ENCODE measurements around the gene SH3GL3. TPM values are rescaled to one million over a fixed set of nuclear protein-coding genes. Genes with fewer than 3 reads are reported as not detected.

SH3GL3 gene
- total RNA-seq, 1 donor from 2014 or later = not detected

DNA sequence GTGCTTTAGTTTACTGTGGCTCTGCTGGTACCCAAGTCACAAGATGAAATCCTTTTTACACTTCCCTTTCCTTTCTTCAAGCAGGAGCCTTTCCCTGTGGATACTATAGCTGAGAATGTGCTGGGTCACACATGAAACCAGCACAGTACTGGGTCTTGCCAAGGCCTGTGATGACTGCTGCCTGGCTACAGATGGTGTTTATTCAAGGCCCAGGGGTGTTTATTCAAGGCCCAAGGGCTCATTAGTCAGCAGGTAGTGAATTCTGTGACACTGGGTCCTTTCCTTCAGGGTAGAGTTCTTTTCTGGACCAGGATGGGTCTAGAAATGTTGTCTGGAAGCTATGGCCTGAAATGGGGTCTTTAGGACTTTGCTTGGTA is 99.4 kb downstream of the SH3GL3 start:
- H3K27me3 Mint-ChIP-seq (ENCODE audit: low read depth) = peaks cover 27% of the 10 kb centered on the region
- H3K36me3 Mint-ChIP-seq (ENCODE audit: low read depth) = peaks cover 3% of the 10 kb centered on the region
- H3K4me3 Mint-ChIP-seq (ENCODE audit: unreplicated experiment) = no peak overlapping the region
- DNase-seq (ENCODE audit: low spot score) = no peak
- TF ChIP-seq, protein P1, sequence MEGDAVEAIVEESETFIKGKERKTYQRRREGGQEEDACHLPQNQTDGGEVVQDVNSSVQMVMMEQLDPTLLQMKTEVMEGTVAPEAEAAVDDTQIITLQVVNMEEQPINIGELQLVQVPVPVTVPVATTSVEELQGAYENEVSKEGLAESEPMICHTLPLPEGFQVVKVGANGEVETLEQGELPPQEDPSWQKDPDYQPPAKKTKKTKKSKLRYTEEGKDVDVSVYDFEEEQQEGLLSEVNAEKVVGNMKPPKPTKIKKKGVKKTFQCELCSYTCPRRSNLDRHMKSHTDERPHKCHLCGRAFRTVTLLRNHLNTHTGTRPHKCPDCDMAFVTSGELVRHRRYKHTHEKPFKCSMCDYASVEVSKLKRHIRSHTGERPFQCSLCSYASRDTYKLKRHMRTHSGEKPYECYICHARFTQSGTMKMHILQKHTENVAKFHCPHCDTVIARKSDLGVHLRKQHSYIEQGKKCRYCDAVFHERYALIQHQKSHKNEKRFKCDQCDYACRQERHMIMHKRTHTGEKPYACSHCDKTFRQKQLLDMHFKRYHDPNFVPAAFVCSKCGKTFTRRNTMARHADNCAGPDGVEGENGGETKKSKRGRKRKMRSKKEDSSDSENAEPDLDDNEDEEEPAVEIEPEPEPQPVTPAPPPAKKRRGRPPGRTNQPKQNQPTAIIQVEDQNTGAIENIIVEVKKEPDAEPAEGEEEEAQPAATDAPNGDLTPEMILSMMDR (IDR thresholded peaks at IDR 0.05) = no peak
- no peak overlapping the region for H3K27ac Mint-ChIP-seq (ENCODE audit: unreplicated experiment)
- H3K4me1 Mint-ChIP-seq (ENCODE audit: low read depth) = no peaks in the 10 kb centered on the region
- H3K9me3 Mint-ChIP-seq (ENCODE audit: low read depth) = peaks cover 30% of the 10 kb centered on the region

DNA sequence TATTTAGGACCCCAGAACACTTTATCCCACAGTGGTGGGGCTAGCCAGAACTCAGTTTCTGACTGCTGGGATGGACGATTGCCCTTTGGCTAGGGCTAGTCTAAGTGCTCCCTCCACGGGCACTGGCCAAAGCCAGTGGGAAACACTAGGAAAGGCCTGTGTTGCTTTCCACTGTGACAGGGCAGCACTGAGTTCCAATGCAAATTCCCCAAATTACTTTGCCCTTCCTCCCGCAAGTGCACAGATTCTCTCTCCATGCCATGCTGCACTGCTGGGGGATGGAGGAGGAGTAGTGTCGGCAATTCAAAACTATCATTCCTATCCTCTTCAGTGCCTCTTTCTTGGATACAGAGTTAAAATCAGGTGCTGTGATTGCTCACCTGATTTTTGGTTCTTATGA is 100.0 kb downstream of the SH3GL3 start:
- no peak for DNase-seq (ENCODE audit: low spot score)
- peaks cover 28% of the 10 kb centered on the region for H3K9me3 Mint-ChIP-seq (ENCODE audit: low read depth)
- peaks cover 30% of the 10 kb centered on the region for H3K27me3 Mint-ChIP-seq (ENCODE audit: low read depth)
- no peak overlapping the region for H3K4me3 Mint-ChIP-seq (ENCODE audit: unreplicated experiment)
- TF ChIP-seq, protein P1 (IDR thresholded peaks at IDR 0.05) = no peak
- H3K4me1 Mint-ChIP-seq (ENCODE audit: low read depth) = no peaks in the 10 kb centered on the region
- no peak overlapping the region for H3K27ac Mint-ChIP-seq (ENCODE audit: unreplicated experiment)
- peaks cover 3% of the 10 kb centered on the region for H3K36me3 Mint-ChIP-seq (ENCODE audit: low read depth)

DNA sequence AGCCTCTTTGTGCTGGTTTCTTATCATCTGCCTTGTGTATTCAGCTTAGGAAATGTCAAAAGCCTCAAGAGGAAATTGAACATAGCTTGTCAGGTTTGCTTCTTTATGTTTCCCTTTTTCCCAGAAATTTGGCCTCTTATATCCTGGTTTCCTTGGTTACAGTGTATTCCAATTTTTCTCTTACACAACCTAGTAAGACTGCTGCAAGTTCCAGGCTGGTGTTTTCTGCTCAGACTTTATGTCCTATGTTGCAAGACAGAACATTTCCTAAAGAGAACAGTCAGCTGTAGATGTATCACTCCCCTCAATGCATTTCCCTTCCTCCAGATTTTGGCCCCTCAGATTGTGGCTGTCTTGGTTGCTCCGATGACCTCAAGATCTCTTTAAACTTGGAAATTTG is 102.5 kb downstream of the SH3GL3 start:
- H3K4me1 Mint-ChIP-seq (ENCODE audit: low read depth) = no peaks in the 10 kb centered on the region
- TF ChIP-seq, protein P1 (IDR thresholded peaks at IDR 0.05) = no peak
- no peak overlapping the region for H3K27ac Mint-ChIP-seq (ENCODE audit: unreplicated experiment)
- no peak for DNase-seq (ENCODE audit: low spot score)
- H3K4me3 Mint-ChIP-seq (ENCODE audit: unreplicated experiment) = no peak overlapping the region
- H3K27me3 Mint-ChIP-seq (ENCODE audit: low read depth) = peaks cover 32% of the 10 kb centered on the region
- H3K9me3 Mint-ChIP-seq (ENCODE audit: low read depth) = peaks cover 9% of the 10 kb centered on the region
- H3K36me3 Mint-ChIP-seq (ENCODE audit: low read depth) = no peaks in the 10 kb centered on the region

DNA sequence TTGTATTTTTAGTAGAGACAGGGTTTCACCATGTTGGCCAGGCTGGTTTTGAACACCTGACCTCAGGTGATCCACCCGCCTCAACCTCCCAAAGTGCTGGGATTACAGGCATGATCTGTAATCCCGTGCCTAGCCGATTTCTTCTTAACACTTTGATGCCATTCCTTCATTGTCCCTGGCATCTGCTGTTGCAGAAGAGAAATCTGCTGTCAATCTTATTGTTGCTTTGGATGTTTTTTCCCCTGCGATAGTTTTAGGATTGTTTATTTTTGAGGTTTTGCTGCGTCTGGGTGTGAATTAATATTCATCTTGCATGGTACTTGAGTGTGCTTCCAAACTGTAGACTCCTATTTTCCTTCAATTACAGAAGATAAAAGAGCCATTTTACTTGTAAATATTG is 107.4 kb downstream of the SH3GL3 start:
- Mint-ChIP-seq H3K36me3 (ENCODE audit: low read depth) (no peaks in the 10 kb centered on the region), H3K9me3 (ENCODE audit: low read depth) (peaks cover 7% of the 10 kb centered on the region), H3K27ac (ENCODE audit: unreplicated experiment) (no peak overlapping the region), H3K4me3 (ENCODE audit: unreplicated experiment) (no peak overlapping the region), H3K27me3 (ENCODE audit: low read depth) (peaks cover 39% of the 10 kb centered on the region), H3K4me1 (ENCODE audit: low read depth) (no peaks in the 10 kb centered on the region)
- DNase-seq (ENCODE audit: low spot score) = no peak
- TF ChIP-seq, protein P1 (IDR thresholded peaks at IDR 0.05) = no peak

DNA sequence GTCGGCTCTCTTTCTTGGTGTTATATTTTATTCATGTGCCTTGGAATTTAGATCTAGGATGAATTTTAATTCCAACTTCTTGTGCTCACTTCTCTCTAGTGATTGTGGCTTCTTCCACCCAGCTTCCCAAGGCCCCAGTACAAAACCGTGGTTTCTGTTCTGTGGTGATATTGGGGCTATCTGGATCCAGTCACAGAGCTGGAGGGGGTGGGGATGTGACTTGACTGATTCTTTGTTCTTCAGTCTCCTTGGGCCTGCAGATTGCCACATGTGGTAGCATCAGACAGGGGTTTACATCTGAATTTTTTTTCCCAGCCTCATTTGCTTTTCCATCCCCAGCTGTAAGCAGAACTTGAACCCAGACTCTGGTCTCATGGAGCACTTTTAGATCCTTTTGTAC is 108.2 kb downstream of the SH3GL3 start:
- H3K4me3 Mint-ChIP-seq (ENCODE audit: unreplicated experiment) = no peak overlapping the region
- peaks cover 7% of the 10 kb centered on the region for H3K9me3 Mint-ChIP-seq (ENCODE audit: low read depth)
- TF ChIP-seq, protein P1 (IDR thresholded peaks at IDR 0.05) = no peak
- DNase-seq (ENCODE audit: low spot score) = no peak
- H3K4me1 Mint-ChIP-seq (ENCODE audit: low read depth) = no peaks in the 10 kb centered on the region
- H3K27me3 Mint-ChIP-seq (ENCODE audit: low read depth) = peaks cover 36% of the 10 kb centered on the region
- no peaks in the 10 kb centered on the region for H3K36me3 Mint-ChIP-seq (ENCODE audit: low read depth)
- H3K27ac Mint-ChIP-seq (ENCODE audit: unreplicated experiment) = no peak overlapping the region

Measured in chondrocyte (in vitro differentiated cells).